Measurements from ENCODE around the gene SGMS2. TPM values are rescaled to one million over a fixed set of nuclear protein-coding genes. Genes with fewer than 3 reads are reported as not detected.

Gene SGMS2
- total RNA-seq, 4 donors from 2014 or later: 7.4 to 90.3 (median 35.6) TPM

- intact Hi-C loops (cut with DNase I; ENCODE audit: low total_unique reads): no loop called here
- no peak for DNase-seq
- no peak for TF ChIP-seq POLR2A (IDR thresholded peaks at IDR 0.05)
- TF ChIP-seq CTCF (IDR thresholded peaks at IDR 0.05): no peak
- H3K36me3 ChIP-seq: no peaks in the 10 kb centered on the region
- no peaks in the 10 kb centered on the region for H3K9me3 ChIP-seq
- H3K4me1 ChIP-seq: no peaks in the 10 kb centered on the region
- H3K27ac ChIP-seq: no peak overlapping the region
- H3K4me3 ChIP-seq: no peak overlapping the region
- no peaks in the 10 kb centered on the region for H3K27me3 ChIP-seq
Measured at GRCh38 chr4:107828315-107829090, 3.8 kb downstream of the SGMS2 start.

- Histone ChIP-seq H3K27me3 (no peaks in the 10 kb centered on the region), H3K4me1 (no peaks in the 10 kb centered on the region), H3K27ac (no peak overlapping the region), H3K36me3 (no peaks in the 10 kb centered on the region), H3K9me3 (no peaks in the 10 kb centered on the region), H3K4me3 (no peak overlapping the region)
- TF ChIP-seq CTCF (IDR thresholded peaks at IDR 0.05): no peak
- no peak for TF ChIP-seq POLR2A (IDR thresholded peaks at IDR 0.05)
- intact Hi-C loops (cut with DNase I; ENCODE audit: low total_unique reads): no loop called here
- no peak for DNase-seq
Measured at GRCh38 chr4:107831140-107831539, 6.4 kb downstream of the SGMS2 start.

- no peaks in the 10 kb centered on the region for H3K4me1 ChIP-seq
- H3K4me3 ChIP-seq: no peak overlapping the region
- intact Hi-C loops (cut with DNase I; ENCODE audit: low total_unique reads): no loop called here
- H3K9me3 ChIP-seq: no peaks in the 10 kb centered on the region
- no peaks in the 10 kb centered on the region for H3K36me3 ChIP-seq
- no peak for DNase-seq
- H3K27ac ChIP-seq: no peak overlapping the region
- H3K27me3 ChIP-seq: no peaks in the 10 kb centered on the region
- TF ChIP-seq POLR2A (IDR thresholded peaks at IDR 0.05) (no peak), CTCF (IDR thresholded peaks at IDR 0.05) (no peak)
Measured at GRCh38 chr4:107832275-107832807, 7.6 kb downstream of the SGMS2 start.

- Histone ChIP-seq H3K27ac (no peak overlapping the region), H3K27me3 (no peaks in the 10 kb centered on the region), H3K4me1 (no peaks in the 10 kb centered on the region), H3K9me3 (no peaks in the 10 kb centered on the region), H3K4me3 (no peak overlapping the region), H3K36me3 (no peaks in the 10 kb centered on the region)
- DNase-seq: no peak
- intact Hi-C loops (cut with DNase I; ENCODE audit: low total_unique reads): no loop called here
- TF ChIP-seq CTCF (IDR thresholded peaks at IDR 0.05) (no peak), POLR2A (IDR thresholded peaks at IDR 0.05) (no peak)
Measured at GRCh38 chr4:107834241-107834794, 9.6 kb downstream of the SGMS2 start.

- no peak overlapping the region for H3K27ac ChIP-seq
- no peak for DNase-seq
- H3K36me3 ChIP-seq: no peaks in the 10 kb centered on the region
- intact Hi-C loops (cut with DNase I; ENCODE audit: low total_unique reads): no loop called here
- H3K4me1 ChIP-seq: no peaks in the 10 kb centered on the region
- no peak overlapping the region for H3K4me3 ChIP-seq
- TF ChIP-seq POLR2A (IDR thresholded peaks at IDR 0.05): no peak
- no peak for TF ChIP-seq CTCF (IDR thresholded peaks at IDR 0.05)
- H3K9me3 ChIP-seq: no peaks in the 10 kb centered on the region
- H3K27me3 ChIP-seq: no peaks in the 10 kb centered on the region
Measured at GRCh38 chr4:107835406-107835805, 10.7 kb downstream of the SGMS2 start.
